RWPE1 (cell line): ENCODE data around the gene MBOAT1.

Experiments used
- CTCF ChIA-PET: fragments of 350-600 bp; sonication (Branson Sonifier 250); formaldehyde crosslinking; extraction: SDS; loops from one replicate; lab custom pipeline; 2021; lab: Yijun Ruan, JAX
- POLR2A ChIA-PET: fragments of 400-600 bp; formaldehyde crosslinking; extraction: SDS; loops from one replicate; lab custom pipeline; 2020; ENCODE audit warnings: antibody characterized with exemption; ENCODE audit not compliant: low non-redundant PET; lab: Yijun Ruan, JAX
- DNase-seq: peaks from one replicate; pipeline ENCODE4 v3.0.0; 2012; ENCODE audit warnings: low spot score
- H3K27ac ChIP-seq: fragments of 450-650 bp; 2 replicates; pipeline ENCODE4 v1.5.1; 2017
- CTCF ChIP-seq: fragments of 450-650 bp; conservative IDR thresholded peaks from 2 replicates; pipeline ENCODE4 v1.5.1; 2017; ENCODE audit warnings: low read depth, mild to moderate bottlenecking

The MBOAT1 gene

GRCh38 chr6:20205722-20206161 lies 6.5 kb downstream of the MBOAT1 start:
- H3K27ac ChIP-seq, result no peak overlapping the region
- no peak for DNase-seq
- TF ChIP-seq CTCF, result no peak
- CTCF ChIA-PET, result no interaction called here
- POLR2A ChIA-PET, result no interaction called here

DNA sequence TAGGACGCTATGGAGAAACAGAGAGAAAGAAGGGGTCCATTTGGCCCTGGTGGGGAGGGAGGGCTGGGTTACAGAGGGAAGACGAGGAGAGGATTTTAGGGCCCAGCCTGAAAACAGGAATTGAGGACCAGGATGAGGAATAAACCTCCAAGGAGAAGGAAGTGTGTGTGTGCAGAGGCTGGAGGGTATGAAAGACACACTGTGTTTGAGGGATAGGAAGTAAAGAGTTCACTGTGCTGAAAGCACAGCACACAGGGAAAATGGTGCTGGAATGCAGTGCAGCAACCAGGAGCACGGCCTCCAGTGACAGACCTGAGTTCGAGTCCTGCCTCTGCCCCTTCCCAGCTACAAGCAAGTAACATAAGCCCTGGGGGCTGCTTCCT lies 7.8 kb downstream of the MBOAT1 start:
- no peak for DNase-seq
- TF ChIP-seq CTCF, result no peak
- POLR2A ChIA-PET, result no interaction called here
- CTCF ChIA-PET, result interaction anchor here (0.7 kb wide), 1 partner anchor 953 kb away, joined by 8 read pairs; no protein-coding TSS in a partner anchor
- H3K27ac ChIP-seq, result no peak overlapping the region

DNA sequence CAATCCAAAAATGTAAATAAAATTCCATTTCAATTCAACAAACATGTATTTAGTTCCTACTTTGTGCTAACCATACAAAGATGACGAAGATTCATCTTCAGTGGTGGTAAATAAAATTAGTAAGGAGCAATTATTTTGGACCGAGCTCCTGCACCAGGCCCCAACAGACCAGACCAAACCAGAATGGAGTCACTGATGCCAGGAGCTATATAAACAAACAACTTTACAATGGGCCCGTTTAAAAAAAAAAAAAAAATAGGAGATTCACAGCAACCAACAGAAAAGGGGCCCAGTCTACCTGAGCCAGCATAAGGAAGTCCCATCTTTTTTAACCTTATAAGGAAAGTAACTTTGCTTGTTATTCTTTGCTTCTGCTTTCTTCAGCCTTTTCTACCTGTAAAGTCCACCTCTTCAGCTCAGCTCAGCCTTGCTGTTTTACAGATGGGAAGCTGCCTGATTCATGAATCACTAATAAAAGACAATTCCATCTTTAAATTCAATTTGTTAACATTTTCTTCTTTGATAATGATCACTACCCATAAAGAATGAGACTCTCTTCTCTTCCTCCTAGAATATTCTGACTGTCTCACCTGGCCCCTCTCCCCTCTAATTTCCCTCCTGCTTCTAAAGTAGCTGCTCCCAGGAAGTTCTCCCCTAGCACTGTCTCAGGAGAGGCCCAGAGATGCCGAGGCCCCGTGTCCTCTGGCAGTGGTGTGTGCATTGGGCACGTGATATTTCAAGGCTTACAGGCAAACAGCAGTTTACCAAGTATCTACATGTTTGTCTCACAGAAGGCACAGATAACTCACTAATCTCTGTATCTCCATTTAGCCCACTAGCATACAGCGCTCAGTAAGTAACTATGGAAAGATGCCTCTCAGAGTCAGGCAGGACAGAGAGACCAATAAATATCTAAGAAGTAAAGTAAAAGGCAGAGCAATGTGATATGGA lies 8.4 kb downstream of the MBOAT1 start:
- TF ChIP-seq CTCF, result no peak
- H3K27ac ChIP-seq, result no peak overlapping the region

GRCh38 chr6:20202699-20203302 lies 9.5 kb downstream of the MBOAT1 start:
- CTCF ChIA-PET, result interaction anchor here (0.6 kb wide), 1 partner anchor 1004 kb away, joined by 3 read pairs; no protein-coding TSS in a partner anchor
- POLR2A ChIA-PET, result no interaction called here
- H3K27ac ChIP-seq, result no peak overlapping the region
- DNase-seq, result no peak
- TF ChIP-seq CTCF, result no peak

More for the DNA sequence above, 8.4 kb downstream of the MBOAT1 start:
- no peak for DNase-seq
- CTCF ChIA-PET, result interaction anchor here (0.6 to 0.7 kb wide), 3 partner anchors 16 to 953 kb away, joined by 4 to 8 read pairs (median 7); no protein-coding TSS in a partner anchor
- POLR2A ChIA-PET, result no interaction called here

DNA sequence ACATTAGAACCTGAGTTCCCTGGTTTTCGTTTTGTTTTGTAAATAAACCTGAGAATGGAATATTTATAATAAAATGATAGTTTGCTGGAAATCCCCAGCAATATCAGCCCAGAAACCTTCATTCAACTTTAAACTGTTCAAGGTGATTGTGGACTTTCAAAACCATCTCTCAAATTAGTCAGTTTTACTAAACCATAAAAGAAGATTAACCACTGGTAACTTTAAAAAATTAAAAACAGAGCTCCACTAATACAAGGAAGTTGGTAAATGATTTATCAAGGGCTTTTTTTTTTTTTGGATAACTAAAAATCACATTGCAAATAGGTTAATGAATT lies 10.0 kb downstream of the MBOAT1 start:
- H3K27ac ChIP-seq, result no peak overlapping the region
- POLR2A ChIA-PET, result no interaction called here
- no peak for TF ChIP-seq CTCF
- no peak for DNase-seq
- CTCF ChIA-PET, result interaction anchor here (0.6 kb wide), 2 partner anchors 108 to 1003 kb away, joined by 3 read pairs; no protein-coding TSS in a partner anchor
